ENCODE data around the gene ZNF79. TPM values are rescaled to one million over a fixed set of nuclear protein-coding genes. Genes with fewer than 3 reads are reported as not detected.

ZNF79 gene
- total RNA-seq, 1 donor, result 12.5 TPM

DNA sequence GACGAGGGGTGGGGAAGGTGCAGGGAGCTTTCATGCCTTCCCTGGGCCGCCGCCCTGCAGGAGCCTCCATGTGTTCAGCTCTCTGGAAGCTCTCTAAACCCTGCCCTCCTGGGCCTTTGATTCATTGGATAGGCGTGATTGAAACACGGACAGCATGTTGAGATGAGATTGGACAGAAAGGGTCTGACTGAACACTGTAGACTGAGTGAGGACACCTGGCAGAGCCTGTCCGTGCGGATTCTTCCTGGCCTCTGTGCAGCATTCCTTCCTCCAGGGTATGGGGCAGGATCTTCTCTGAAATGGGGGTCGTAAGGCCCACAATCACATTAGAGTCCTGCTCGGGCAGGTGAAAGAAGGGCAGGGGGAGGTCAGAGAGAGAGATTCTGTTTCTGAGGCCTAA is 14.2 kb downstream of the ZNF79 start:
- TF ChIP-seq, protein P1, sequence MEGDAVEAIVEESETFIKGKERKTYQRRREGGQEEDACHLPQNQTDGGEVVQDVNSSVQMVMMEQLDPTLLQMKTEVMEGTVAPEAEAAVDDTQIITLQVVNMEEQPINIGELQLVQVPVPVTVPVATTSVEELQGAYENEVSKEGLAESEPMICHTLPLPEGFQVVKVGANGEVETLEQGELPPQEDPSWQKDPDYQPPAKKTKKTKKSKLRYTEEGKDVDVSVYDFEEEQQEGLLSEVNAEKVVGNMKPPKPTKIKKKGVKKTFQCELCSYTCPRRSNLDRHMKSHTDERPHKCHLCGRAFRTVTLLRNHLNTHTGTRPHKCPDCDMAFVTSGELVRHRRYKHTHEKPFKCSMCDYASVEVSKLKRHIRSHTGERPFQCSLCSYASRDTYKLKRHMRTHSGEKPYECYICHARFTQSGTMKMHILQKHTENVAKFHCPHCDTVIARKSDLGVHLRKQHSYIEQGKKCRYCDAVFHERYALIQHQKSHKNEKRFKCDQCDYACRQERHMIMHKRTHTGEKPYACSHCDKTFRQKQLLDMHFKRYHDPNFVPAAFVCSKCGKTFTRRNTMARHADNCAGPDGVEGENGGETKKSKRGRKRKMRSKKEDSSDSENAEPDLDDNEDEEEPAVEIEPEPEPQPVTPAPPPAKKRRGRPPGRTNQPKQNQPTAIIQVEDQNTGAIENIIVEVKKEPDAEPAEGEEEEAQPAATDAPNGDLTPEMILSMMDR (IDR thresholded peaks at IDR 0.05; ENCODE audit: insufficient read depth, low read depth, low read length), result no peak
- no peak overlapping the region for H3K4me3 ChIP-seq (ENCODE audit: low read depth, low read length)
- DNase-seq (ENCODE audit: low read depth), result no peak

GRCh38 chr9:127444283-127444920 is 20.2 kb downstream of the ZNF79 start:
- DNase-seq (ENCODE audit: low read depth), result no peak
- no peak overlapping the region for H3K4me3 ChIP-seq (ENCODE audit: low read depth, low read length)
- TF ChIP-seq, protein P1 (IDR thresholded peaks at IDR 0.05; ENCODE audit: insufficient read depth, low read depth, low read length), result no peak

DNA sequence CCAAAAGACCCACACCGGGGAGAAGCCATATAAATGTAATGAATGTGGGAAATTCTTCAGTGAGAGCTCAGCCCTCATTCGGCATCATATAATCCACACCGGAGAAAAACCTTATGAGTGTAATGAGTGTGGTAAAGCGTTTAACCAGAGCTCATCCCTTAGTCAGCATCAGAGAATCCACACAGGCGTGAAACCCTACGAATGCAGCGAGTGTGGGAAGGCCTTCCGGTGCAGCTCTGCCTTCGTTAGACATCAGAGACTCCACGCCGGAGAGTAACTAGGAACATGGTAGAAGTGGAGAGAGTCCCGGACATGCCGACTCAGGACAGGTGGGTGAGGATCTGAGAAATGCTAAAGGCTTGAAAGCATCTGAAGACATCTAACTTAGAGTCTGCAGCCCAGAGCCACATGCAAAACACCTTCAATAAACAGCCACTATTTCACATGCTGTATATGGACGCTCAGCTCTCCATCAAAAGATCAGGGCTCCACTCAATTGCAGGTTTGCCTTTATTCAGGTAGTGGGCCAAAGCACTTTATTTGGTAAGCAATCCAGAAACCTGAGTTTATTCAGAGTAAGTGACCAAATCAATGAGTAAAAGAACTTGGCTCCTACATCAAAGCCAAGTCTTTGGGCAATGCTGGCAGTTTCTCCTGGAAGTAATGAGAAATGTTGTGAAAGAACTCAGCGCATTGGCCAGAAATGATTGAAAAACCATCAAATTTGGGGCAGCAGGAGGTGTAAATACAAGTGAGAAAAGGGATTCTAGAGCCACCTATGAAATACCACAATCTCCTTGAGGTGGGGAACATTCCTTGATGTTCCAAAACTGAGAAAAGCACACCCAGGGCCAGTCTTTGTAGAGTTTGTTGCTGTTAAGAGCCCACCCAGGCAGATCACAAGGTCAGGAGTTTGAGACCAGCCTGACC is 21.0 kb downstream of the ZNF79 start:
- TF ChIP-seq, protein P1 (IDR thresholded peaks at IDR 0.05; ENCODE audit: insufficient read depth, low read depth, low read length), result no peak
- no peak for DNase-seq (ENCODE audit: low read depth)
- H3K4me3 ChIP-seq (ENCODE audit: low read depth, low read length), result no peak overlapping the region

GRCh38 chr9:127445851-127446712 is 21.9 kb downstream of the ZNF79 start:
- TF ChIP-seq, protein P1 (IDR thresholded peaks at IDR 0.05; ENCODE audit: insufficient read depth, low read depth, low read length), result no peak
- H3K4me3 ChIP-seq (ENCODE audit: low read depth, low read length), result no peak overlapping the region
- no peak for DNase-seq (ENCODE audit: low read depth)

DNA sequence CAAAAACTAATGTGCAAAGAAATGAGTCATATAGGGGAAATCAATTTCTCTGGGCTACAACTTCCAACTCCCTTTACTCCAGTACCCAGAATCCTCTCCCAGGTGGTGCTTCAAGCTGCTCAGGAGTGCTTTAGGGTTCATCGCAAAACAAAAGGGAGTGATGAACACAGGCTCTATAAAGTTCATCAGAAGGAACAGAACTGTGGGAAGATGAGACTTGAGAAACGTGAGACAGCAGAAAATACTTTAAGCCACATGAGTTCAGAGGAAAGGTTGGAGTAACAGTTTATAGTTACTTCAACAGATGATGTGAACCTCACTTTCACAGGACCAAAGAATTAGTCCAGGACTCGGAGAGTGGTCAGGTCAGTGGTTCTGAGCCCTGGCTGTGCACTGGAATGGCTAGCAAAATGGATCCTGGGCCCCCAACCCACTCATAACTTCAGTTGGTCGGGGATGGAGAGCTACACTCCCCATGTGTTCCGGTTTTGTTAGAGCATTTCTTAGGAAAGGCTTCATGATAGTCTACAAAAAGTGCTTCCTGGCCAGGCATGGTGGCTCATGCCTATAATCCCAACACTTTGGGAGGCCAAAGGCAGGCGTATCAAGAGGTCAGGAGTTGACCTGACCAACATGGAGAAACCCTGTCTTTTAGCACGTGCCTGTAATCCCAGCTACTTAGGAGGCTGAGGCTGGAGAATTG is 22.7 kb downstream of the ZNF79 start:
- TF ChIP-seq, protein P1 (IDR thresholded peaks at IDR 0.05; ENCODE audit: insufficient read depth, low read depth, low read length), result no peak
- no peak for DNase-seq (ENCODE audit: low read depth)

More for the DNA sequence above, 22.7 kb downstream of the ZNF79 start:
- no peak overlapping the region for H3K4me3 ChIP-seq (ENCODE audit: low read depth, low read length)

Measured in fibroblast of villous mesenchyme (primary cell).